Spleen (tissue), 11 donors: ENCODE data around the gene CXADR. TPM values are rescaled to one million over a fixed set of nuclear protein-coding genes. Genes with fewer than 3 reads are reported as not detected.

Experiments used
- DNase-seq: peaks from one replicate; pipeline ENCODE4 v3.0.0-alpha.2; 2020
- H3K27ac ChIP-seq, 8 donors: fragments of 200-600 bp; sonication (generic) in 7 of 8; 1 replicate in 4 of 8; 2 replicates in 4 of 8; pipeline versions ENCODE4 v1.5.0 to v1.8.0; 2016 to 2021; ENCODE audit warnings: inconsistent platforms in 4 of 8, mild to moderate bottlenecking in 4 of 8, moderate library complexity in 1 of 8
- H3K27me3 ChIP-seq, 7 donors: fragments of 200-600 bp; sonication (generic) in 6 of 7; replicated peaks in 1 of 7; 1 replicate in 4 of 7; 2 replicates in 3 of 7; pipeline versions ENCODE4 v1.5.0 to v1.8.0; 2016 to 2021; ENCODE audit warnings: inconsistent platforms in 3 of 7, mild to moderate bottlenecking in 1 of 7
- H3K36me3 ChIP-seq, 6 donors: fragments of 200-600 bp; sonication (generic) in 5 of 6; 1 replicate in 4 of 6; 2 replicates in 2 of 6; pipeline versions ENCODE4 v1.5.0 to v1.8.0; 2016 to 2021; ENCODE audit warnings: inconsistent platforms in 2 of 6
- H3K4me1 ChIP-seq, 6 donors: fragments of 200-600 bp; sonication (generic) in 5 of 6; 1 replicate in 3 of 6; 2 replicates in 3 of 6; pipeline versions ENCODE4 v1.5.0 to v1.8.0; 2016 to 2021; ENCODE audit warnings: inconsistent platforms in 3 of 6
- H3K4me3 ChIP-seq, 8 donors: fragments of 200-600 bp; sonication (generic) in 7 of 8; 1 replicate in 4 of 8; 2 replicates in 4 of 8; pipeline versions ENCODE4 v1.5.0 to v1.8.0; 2016 to 2021; ENCODE audit warnings: inconsistent platforms in 4 of 8, mild to moderate bottlenecking in 4 of 8, moderate library complexity in 2 of 8
- H3K9me3 ChIP-seq, 8 donors: fragments of 200-600 bp; sonication (generic) in 7 of 8; 1 replicate in 4 of 8; 2 replicates in 4 of 8; pipeline versions ENCODE4 v1.5.0 to v1.8.0; 2016 to 2021; ENCODE audit warnings: inconsistent platforms in 4 of 8
- POLR2A ChIP-seq, 3 donors: fragments of 450-650 bp; IDR thresholded peaks; one replicate each; pipeline ENCODE4 v1.5.1; 2017; ENCODE audit warnings: antibody characterized with exemption in 3 of 3, mild to moderate bottlenecking in 1 of 3
- POLR2AphosphoS5 ChIP-seq, 3 donors: sonication (generic); formaldehyde crosslinking; IDR thresholded peaks; one replicate each; pipeline ENCODE4 v1.5.1; 2017; ENCODE audit warnings: antibody characterized with exemption in 3 of 3
- WGBS, 5 donors: extraction: QIAGEN DNeasy Blood & Tissue Kit in 3 of 5; methylation state at CpG; one replicate each; pipeline versions ENCODE4 v1.1.5 to v1.1.7; 2013 to 2018; 5-methylcytosine and 5-hydroxymethylcytosine counted together
- intact Hi-C: fragments of 100-400 bp; cut with DNase I; formaldehyde crosslinking; loops from one replicate; pipeline ENCODE4 v1.15.0; 2023; ENCODE audit warnings: low total_unique reads
- polyA plus RNA-seq, 3 donors: library from polyadenylated mRNA; stranded (reverse); fragments of 200-250 nt; gene quantifications; one replicate each; pipeline ENCODE4 v1.2.1, GENCODE V29; 2013
- total RNA-seq, 7 donors: library from RNA; depleted of rRNA in 3 of 7; stranded (reverse); fragments of >200 nt in 3 of 7; fragmentation: NEBNext Ultra II Directional in 4 of 7; extraction: Animal tissue kit (Norgen Biotek cat#: 25700) in 4 of 7; gene quantifications; one replicate each; pipeline versions ENCODE4 v1.1.0 to v1.2.1, GENCODE V29; 2016 to 2021
- TF ChIP-seq, protein P1 (sequence below), 11 experiments: fragments of 200-600 bp in 7 of 11; fragments of 450-650 bp in 4 of 11; sonication (generic) in 4 of 11; IDR thresholded peaks in 8 of 11; conservative IDR thresholded peaks in 3 of 11; 1 replicate in 7 of 11; 2 replicates in 4 of 11; pipeline versions ENCODE4 v1.4.0 to v1.8.0; 2016 to 2021; ENCODE audit warnings: antibody characterized with exemption in 11 of 11, inconsistent platforms in 4 of 11, mild to moderate bottlenecking in 1 of 11
- donor health status: healthy with polysubstance abuse.
- donor health status: DM: no; HTN: no; CAD: no; lungs with moderate emphysema.
- donor health status: DM: no; HTN: no; CAD: no.
- donor health status: Bipolar disorder and iron deficiency.
- donor health status: healthy.
- donor health status: DM: no; HTN: no; CAD: no.
- donor health status: DM: yes; HTN: yes; CAD: no.

CXADR gene
- total and polyA plus RNA-seq, 10 donors: 0.11 to 10.7 (median 2.8) TPM

DNA sequence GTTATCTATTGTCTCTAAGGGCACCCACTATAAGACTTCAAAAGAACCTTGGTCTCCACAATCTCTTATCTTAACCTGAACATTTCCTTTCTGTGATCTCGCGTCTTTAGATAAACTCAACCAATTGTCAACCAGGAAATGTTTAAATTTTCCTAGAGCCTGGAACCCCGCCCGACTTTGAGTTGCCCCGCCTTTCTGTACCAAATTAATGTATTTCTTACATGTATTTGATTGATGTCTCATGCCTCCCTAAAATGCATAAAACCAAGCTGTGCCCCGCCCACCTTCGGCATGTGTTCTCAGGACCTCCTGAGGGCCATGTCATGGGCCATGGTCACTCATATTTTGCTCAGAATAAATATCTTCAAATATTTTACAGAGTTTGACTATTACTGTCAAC, 5.9 kb upstream of the CXADR start:
- Histone ChIP-seq H3K9me3 (peaks cover 0 to 29% (median 19%) of the 10 kb centered on the region in 8 donors), H3K27ac (no peak overlapping the region), H3K27me3 (peaks cover 0 to 21% (median 0%) of the 10 kb centered on the region in 7 donors), H3K4me3 (no peak overlapping the region), H3K36me3 (no peaks in the 10 kb centered on the region), H3K4me1 (peaks cover 0 to 5% (median 2%) of the 10 kb centered on the region in 6 donors)
- no peak for DNase-seq
- TF ChIP-seq POLR2A (IDR thresholded peaks at IDR 0.05) (no peak), POLR2AphosphoS5 (IDR thresholded peaks at IDR 0.05) (no peak)
- TF ChIP-seq, protein P1, sequence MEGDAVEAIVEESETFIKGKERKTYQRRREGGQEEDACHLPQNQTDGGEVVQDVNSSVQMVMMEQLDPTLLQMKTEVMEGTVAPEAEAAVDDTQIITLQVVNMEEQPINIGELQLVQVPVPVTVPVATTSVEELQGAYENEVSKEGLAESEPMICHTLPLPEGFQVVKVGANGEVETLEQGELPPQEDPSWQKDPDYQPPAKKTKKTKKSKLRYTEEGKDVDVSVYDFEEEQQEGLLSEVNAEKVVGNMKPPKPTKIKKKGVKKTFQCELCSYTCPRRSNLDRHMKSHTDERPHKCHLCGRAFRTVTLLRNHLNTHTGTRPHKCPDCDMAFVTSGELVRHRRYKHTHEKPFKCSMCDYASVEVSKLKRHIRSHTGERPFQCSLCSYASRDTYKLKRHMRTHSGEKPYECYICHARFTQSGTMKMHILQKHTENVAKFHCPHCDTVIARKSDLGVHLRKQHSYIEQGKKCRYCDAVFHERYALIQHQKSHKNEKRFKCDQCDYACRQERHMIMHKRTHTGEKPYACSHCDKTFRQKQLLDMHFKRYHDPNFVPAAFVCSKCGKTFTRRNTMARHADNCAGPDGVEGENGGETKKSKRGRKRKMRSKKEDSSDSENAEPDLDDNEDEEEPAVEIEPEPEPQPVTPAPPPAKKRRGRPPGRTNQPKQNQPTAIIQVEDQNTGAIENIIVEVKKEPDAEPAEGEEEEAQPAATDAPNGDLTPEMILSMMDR (IDR thresholded peaks at IDR 0.05 in 8 of 11, conservative IDR thresholded peaks at IDR 0.05 in 3 of 11): no peak
- intact Hi-C loops: no loop called here
- 80 to 91% (median 84%) methylated on average over 7 of the region's 7 CpGs for WGBS, 5 donors

DNA sequence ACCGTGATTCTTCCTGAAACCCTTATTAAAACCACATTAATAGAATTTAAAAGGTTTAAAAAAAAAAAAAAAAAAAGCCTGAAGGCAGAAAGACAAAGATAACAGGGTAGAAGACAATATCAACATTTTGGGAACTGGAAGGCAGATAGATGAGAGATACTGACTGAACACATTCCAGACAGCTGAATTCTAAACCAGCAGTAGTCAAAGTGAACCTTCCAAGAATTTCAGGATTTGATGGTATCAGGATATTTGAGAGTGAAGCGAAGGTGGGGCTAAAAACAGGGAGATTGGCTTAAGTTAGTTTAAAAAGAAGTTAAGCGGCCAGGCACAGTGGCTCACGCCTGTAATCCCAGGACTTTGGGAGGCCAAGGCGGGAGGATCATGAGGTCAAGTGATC, 5.3 kb upstream of the CXADR start:
- intact Hi-C loops: no loop called here
- Histone ChIP-seq H3K9me3 (peaks cover 0 to 29% (median 19%) of the 10 kb centered on the region in 8 donors), H3K4me1 (peaks cover 0 to 11% (median 8%) of the 10 kb centered on the region in 6 donors), H3K36me3 (no peaks in the 10 kb centered on the region), H3K27me3 (peaks cover 0 to 28% (median 6%) of the 10 kb centered on the region in 7 donors), H3K4me3 (no peak overlapping the region), H3K27ac (no peak overlapping the region)
- no peak for DNase-seq
- TF ChIP-seq, protein P1 (IDR thresholded peaks at IDR 0.05 in 8 of 11, conservative IDR thresholded peaks at IDR 0.05 in 3 of 11): no peak
- TF ChIP-seq POLR2AphosphoS5 (IDR thresholded peaks at IDR 0.05) (no peak), POLR2A (IDR thresholded peaks at IDR 0.05) (no peak)
- 78 to 92% (median 88%) methylated on average over 5 of the region's 5 CpGs for WGBS, 5 donors

- Histone ChIP-seq H3K36me3 (no peaks in the 10 kb centered on the region), H3K4me1 (peaks cover 10 to 30% (median 26%) of the 10 kb centered on the region in 6 donors), H3K4me3 (peak overlapping the region; percentile 64 to 88 (median 73)), H3K9me3 (no peaks in the 10 kb centered on the region), H3K27ac (peak overlapping the region in 5 of 8 donors; percentile 13 to 64 (median 28)), H3K27me3 (peaks cover 0 to 80% (median 23%) of the 10 kb centered on the region in 7 donors)
- 1 to 2% (median 1%) methylated on average over 48 to 69 of the region's 69 CpGs for WGBS, 5 donors
- DNase-seq: peak; percentile 77
- TF ChIP-seq POLR2AphosphoS5 (IDR thresholded peaks at IDR 0.05) (no peak), POLR2A (IDR thresholded peaks at IDR 0.05) (no peak)
- TF ChIP-seq, protein P1 (IDR thresholded peaks at IDR 0.05 in 8 of 11, conservative IDR thresholded peaks at IDR 0.05 in 3 of 11): no peak
- intact Hi-C loops: no loop called here
These were observed 626 bp downstream of the CXADR start for GRCh38 chr21:17513214-17514123.
